ENCODE data around the gene MTR. TPM values are rescaled to one million over a fixed set of nuclear protein-coding genes. Genes with fewer than 3 reads are reported as not detected.

MTR gene
- total and polyA plus RNA-seq, 9 of the 15 experiments (the other 6 are each of a cell fraction or from before 2014, with no cell fraction given) = 3.4 to 44.3 (median 20.3) TPM

- TF ChIP-seq PBX2 (CRISPR knock-in tag; IDR thresholded peaks at IDR 0.05; ENCODE audit: low read depth) = no peak
- TF ChIP-seq PBX2 (tag; conservative IDR thresholded peaks at IDR 0.05; ENCODE audit: low read depth) = peak; percentile 73
- no peak for TF ChIP-seq ZBTB7A (IDR thresholded peaks at IDR 0.05; ENCODE audit: borderline replicate concordance, control insufficient read depth, low read depth, low read length)
- peak; percentile 67; the same call in 1 of the 2 replicates for TF ChIP-seq CTBP1 (IDR thresholded peaks at IDR 0.05; ENCODE audit: borderline replicate concordance)
- no peak for TF ChIP-seq CHCHD3 (CRISPR knock-in tag; IDR thresholded peaks at IDR 0.05)
- no peak for TF ChIP-seq HDAC1 (IDR thresholded peaks at IDR 0.05)
- TF ChIP-seq, protein P1, sequence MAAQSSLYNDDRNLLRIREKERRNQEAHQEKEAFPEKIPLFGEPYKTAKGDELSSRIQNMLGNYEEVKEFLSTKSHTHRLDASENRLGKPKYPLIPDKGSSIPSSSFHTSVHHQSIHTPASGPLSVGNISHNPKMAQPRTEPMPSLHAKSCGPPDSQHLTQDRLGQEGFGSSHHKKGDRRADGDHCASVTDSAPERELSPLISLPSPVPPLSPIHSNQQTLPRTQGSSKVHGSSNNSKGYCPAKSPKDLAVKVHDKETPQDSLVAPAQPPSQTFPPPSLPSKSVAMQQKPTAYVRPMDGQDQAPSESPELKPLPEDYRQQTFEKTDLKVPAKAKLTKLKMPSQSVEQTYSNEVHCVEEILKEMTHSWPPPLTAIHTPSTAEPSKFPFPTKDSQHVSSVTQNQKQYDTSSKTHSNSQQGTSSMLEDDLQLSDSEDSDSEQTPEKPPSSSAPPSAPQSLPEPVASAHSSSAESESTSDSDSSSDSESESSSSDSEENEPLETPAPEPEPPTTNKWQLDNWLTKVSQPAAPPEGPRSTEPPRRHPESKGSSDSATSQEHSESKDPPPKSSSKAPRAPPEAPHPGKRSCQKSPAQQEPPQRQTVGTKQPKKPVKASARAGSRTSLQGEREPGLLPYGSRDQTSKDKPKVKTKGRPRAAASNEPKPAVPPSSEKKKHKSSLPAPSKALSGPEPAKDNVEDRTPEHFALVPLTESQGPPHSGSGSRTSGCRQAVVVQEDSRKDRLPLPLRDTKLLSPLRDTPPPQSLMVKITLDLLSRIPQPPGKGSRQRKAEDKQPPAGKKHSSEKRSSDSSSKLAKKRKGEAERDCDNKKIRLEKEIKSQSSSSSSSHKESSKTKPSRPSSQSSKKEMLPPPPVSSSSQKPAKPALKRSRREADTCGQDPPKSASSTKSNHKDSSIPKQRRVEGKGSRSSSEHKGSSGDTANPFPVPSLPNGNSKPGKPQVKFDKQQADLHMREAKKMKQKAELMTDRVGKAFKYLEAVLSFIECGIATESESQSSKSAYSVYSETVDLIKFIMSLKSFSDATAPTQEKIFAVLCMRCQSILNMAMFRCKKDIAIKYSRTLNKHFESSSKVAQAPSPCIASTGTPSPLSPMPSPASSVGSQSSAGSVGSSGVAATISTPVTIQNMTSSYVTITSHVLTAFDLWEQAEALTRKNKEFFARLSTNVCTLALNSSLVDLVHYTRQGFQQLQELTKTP (IDR thresholded peaks at IDR 0.05; ENCODE audit: low read depth in 1 of 2, partially characterized antibody in 2 of 2) = no peak
- TF ChIP-seq, protein P2, sequence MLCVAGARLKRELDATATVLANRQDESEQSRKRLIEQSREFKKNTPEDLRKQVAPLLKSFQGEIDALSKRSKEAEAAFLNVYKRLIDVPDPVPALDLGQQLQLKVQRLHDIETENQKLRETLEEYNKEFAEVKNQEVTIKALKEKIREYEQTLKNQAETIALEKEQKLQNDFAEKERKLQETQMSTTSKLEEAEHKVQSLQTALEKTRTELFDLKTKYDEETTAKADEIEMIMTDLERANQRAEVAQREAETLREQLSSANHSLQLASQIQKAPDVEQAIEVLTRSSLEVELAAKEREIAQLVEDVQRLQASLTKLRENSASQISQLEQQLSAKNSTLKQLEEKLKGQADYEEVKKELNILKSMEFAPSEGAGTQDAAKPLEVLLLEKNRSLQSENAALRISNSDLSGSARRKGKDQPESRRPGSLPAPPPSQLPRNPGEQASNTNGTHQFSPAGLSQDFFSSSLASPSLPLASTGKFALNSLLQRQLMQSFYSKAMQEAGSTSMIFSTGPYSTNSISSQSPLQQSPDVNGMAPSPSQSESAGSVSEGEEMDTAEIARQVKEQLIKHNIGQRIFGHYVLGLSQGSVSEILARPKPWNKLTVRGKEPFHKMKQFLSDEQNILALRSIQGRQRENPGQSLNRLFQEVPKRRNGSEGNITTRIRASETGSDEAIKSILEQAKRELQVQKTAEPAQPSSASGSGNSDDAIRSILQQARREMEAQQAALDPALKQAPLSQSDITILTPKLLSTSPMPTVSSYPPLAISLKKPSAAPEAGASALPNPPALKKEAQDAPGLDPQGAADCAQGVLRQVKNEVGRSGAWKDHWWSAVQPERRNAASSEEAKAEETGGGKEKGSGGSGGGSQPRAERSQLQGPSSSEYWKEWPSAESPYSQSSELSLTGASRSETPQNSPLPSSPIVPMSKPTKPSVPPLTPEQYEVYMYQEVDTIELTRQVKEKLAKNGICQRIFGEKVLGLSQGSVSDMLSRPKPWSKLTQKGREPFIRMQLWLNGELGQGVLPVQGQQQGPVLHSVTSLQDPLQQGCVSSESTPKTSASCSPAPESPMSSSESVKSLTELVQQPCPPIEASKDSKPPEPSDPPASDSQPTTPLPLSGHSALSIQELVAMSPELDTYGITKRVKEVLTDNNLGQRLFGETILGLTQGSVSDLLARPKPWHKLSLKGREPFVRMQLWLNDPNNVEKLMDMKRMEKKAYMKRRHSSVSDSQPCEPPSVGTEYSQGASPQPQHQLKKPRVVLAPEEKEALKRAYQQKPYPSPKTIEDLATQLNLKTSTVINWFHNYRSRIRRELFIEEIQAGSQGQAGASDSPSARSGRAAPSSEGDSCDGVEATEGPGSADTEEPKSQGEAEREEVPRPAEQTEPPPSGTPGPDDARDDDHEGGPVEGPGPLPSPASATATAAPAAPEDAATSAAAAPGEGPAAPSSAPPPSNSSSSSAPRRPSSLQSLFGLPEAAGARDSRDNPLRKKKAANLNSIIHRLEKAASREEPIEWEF (CRISPR knock-in tag; IDR thresholded peaks at IDR 0.05) = no peak
- TF ChIP-seq BRF1 (IDR thresholded peaks at IDR 0.05; ENCODE audit: borderline replicate concordance, extremely low read depth, insufficient read length) = no peak
- TF ChIP-seq ZNF384 (IDR thresholded peaks at IDR 0.05; ENCODE audit: low read depth, low read length) = peak; percentile 43; the same call in 1 of the 2 replicates
- peak; percentile 41; the same call in 1 of the 2 replicates for TF ChIP-seq TEAD4 (IDR thresholded peaks at IDR 0.05; ENCODE audit: low read length)
- TF ChIP-seq TEAD4 (CRISPR knock-in tag; IDR thresholded peaks at IDR 0.05; ENCODE audit: borderline replicate concordance) = no peak
- TF ChIP-seq ELF2 (CRISPR knock-in tag; IDR thresholded peaks at IDR 0.05) = 0 out of 2 replicates have a peak, but pooled peaks have one; percentile 18
- TF ChIP-seq TAF1 (IDR thresholded peaks at IDR 0.05; ENCODE audit: control insufficient read depth, extremely low read depth, insufficient read depth, low read length, severe bottlenecking) = no peak
- no peak for TF ChIP-seq ZNF232 (CRISPR knock-in tag; IDR thresholded peaks at IDR 0.05)
- TF ChIP-seq CREM (IDR thresholded peaks at IDR 0.05; ENCODE audit: low read depth) = 0 out of 2 replicates have a peak, but pooled peaks have one; percentile 13
These were observed 32.7 kb upstream of the MTR start (continued) for GRCh38 chr1:236762410-236762809.

All from K562 (cell line).